ENCODE measurements around the gene FRS2. TPM values are rescaled to one million over a fixed set of nuclear protein-coding genes. Genes with fewer than 3 reads are reported as not detected.

The FRS2 gene
- total and polyA plus RNA-seq, 2 donors from 2014 or later = 4.6 to 31.4 TPM

- intact Hi-C loops (cut with DNase I) = no loop called here
- no peak for DNase-seq
- Histone ChIP-seq H3K4me3 (ENCODE audit: low read length in 3 of 3) (no peak overlapping the region), H3K27ac (ENCODE audit: low read depth in 2 of 2, low read length in 2 of 2) (no peak overlapping the region), H3K9ac (ENCODE audit: low read length in 3 of 3) (no peak overlapping the region), H3K9me3 (ENCODE audit: control insufficient read depth in 2 of 3, insufficient read depth in 1 of 3, low read length in 3 of 3) (no peaks in the 10 kb centered on the region), H3K27me3 (ENCODE audit: control insufficient read depth, insufficient read depth, low read length) (no peaks in the 10 kb centered on the region), H3K4me1 (ENCODE audit: control insufficient read depth in 2 of 3, insufficient read depth in 2 of 3, low read depth in 1 of 3, low read length in 3 of 3) (no peaks in the 10 kb centered on the region), H3K36me3 (ENCODE audit: control insufficient read depth in 2 of 3, insufficient read depth in 3 of 3, low read length in 3 of 3) (no peaks in the 10 kb centered on the region)
- no peak for FAIRE-seq
- TF ChIP-seq CTCF (IDR thresholded peaks at IDR 0.05; ENCODE audit: borderline replicate concordance, extremely low read depth, insufficient read depth) = no peak
Measured at GRCh38 chr12:69423037-69423905, 46.9 kb upstream of the FRS2 start.

GRCh38 chr12:69425417-69425816 is 44.8 kb upstream of the FRS2 start:
- Histone ChIP-seq H3K9ac (ENCODE audit: low read length in 3 of 3) (no peak overlapping the region), H3K9me3 (ENCODE audit: control insufficient read depth in 2 of 3, insufficient read depth in 1 of 3, low read length in 3 of 3) (no peaks in the 10 kb centered on the region), H3K4me1 (ENCODE audit: control insufficient read depth in 2 of 3, insufficient read depth in 2 of 3, low read depth in 1 of 3, low read length in 3 of 3) (no peaks in the 10 kb centered on the region), H3K4me3 (ENCODE audit: low read length in 3 of 3) (no peak overlapping the region), H3K27me3 (ENCODE audit: control insufficient read depth, insufficient read depth, low read length) (no peaks in the 10 kb centered on the region), H3K27ac (ENCODE audit: low read depth in 2 of 2, low read length in 2 of 2) (no peak overlapping the region), H3K36me3 (ENCODE audit: control insufficient read depth in 2 of 3, insufficient read depth in 3 of 3, low read length in 3 of 3) (no peaks in the 10 kb centered on the region)
- FAIRE-seq (no peak), DNase-seq (no peak)
- intact Hi-C loops (cut with DNase I) = no loop called here
- TF ChIP-seq CTCF (IDR thresholded peaks at IDR 0.05; ENCODE audit: borderline replicate concordance, extremely low read depth, insufficient read depth) = no peak

GRCh38 chr12:69428351-69429073 is 41.7 kb upstream of the FRS2 start:
- no peaks in the 10 kb centered on the region for H3K36me3 ChIP-seq (ENCODE audit: control insufficient read depth in 2 of 3, insufficient read depth in 3 of 3, low read length in 3 of 3)
- H3K9ac ChIP-seq (ENCODE audit: low read length in 3 of 3) = no peak overlapping the region
- no peak for TF ChIP-seq CTCF (IDR thresholded peaks at IDR 0.05; ENCODE audit: borderline replicate concordance, extremely low read depth, insufficient read depth)
- no peaks in the 10 kb centered on the region for H3K27me3 ChIP-seq (ENCODE audit: control insufficient read depth, insufficient read depth, low read length)
- intact Hi-C loops (cut with DNase I) = no loop called here
- H3K4me1 ChIP-seq (ENCODE audit: control insufficient read depth in 2 of 3, insufficient read depth in 2 of 3, low read depth in 1 of 3, low read length in 3 of 3) = no peaks in the 10 kb centered on the region
- FAIRE-seq (no peak), DNase-seq (no peak)
- H3K4me3 ChIP-seq (ENCODE audit: low read length in 3 of 3) = no peak overlapping the region
- H3K9me3 ChIP-seq (ENCODE audit: control insufficient read depth in 2 of 3, insufficient read depth in 1 of 3, low read length in 3 of 3) = no peaks in the 10 kb centered on the region
- H3K27ac ChIP-seq (ENCODE audit: low read depth in 2 of 2, low read length in 2 of 2) = no peak overlapping the region

Data from kidney (tissue), 14 donors.